Upper lobe of right lung (tissue), 1 donor: ENCODE data around the gene GOLGA3. TPM values are rescaled to one million over a fixed set of nuclear protein-coding genes. Genes with fewer than 3 reads are reported as not detected.

Source experiments
- ATAC-seq: fragments of 200-7000 bp; cut with Tn5 transposase; one replicate; pipeline ENCODE4 v1.9.1; 2020; ENCODE audit warnings: mild to moderate bottlenecking, moderate library complexity
- DNase-seq: peaks from one replicate; pipeline ENCODE4 v3.0.0-alpha.2; 2020
- H3K27ac ChIP-seq: fragments of 200-600 bp; one replicate; pipeline ENCODE4 v1.8.0; 2022
- H3K27me3 ChIP-seq: fragments of 200-600 bp; one replicate; pipeline ENCODE4 v1.8.0; 2022; ENCODE audit warnings: mild to moderate bottlenecking
- H3K36me3 ChIP-seq: fragments of 200-600 bp; one replicate; pipeline ENCODE4 v1.8.0; 2022
- H3K4me1 ChIP-seq: fragments of 200-600 bp; one replicate; pipeline ENCODE4 v1.8.0; 2022
- H3K4me3 ChIP-seq: fragments of 200-600 bp; one replicate; pipeline ENCODE4 v1.8.0; 2022; ENCODE audit warnings: mild to moderate bottlenecking
- H3K9me3 ChIP-seq: fragments of 200-600 bp; one replicate; pipeline ENCODE4 v1.8.0; 2022
- intact Hi-C: fragments of 100-400 bp; cut with DNase I; formaldehyde crosslinking; loops from one replicate; pipeline ENCODE4 v1.11.0; 2022
- total RNA-seq: library from RNA; stranded (reverse); fragmentation: NEBNext Ultra II Directional; extraction: Animal tissue kit (Norgen Biotek cat#: 25700); gene quantifications from one replicate; pipeline ENCODE4 v1.2.1, GENCODE V29; 2021
- TF ChIP-seq, protein P1 (sequence below): fragments of 200-600 bp; IDR thresholded peaks from one replicate; pipeline ENCODE4 v1.8.0; 2022; ENCODE audit warnings: antibody characterized with exemption
- donor health status: DM: no; HTN: yes; CAD: no; lungs with severe emphysema.

The GOLGA3 gene
- total RNA-seq, 1 donor from 2014 or later, result 65.3 TPM

DNA sequence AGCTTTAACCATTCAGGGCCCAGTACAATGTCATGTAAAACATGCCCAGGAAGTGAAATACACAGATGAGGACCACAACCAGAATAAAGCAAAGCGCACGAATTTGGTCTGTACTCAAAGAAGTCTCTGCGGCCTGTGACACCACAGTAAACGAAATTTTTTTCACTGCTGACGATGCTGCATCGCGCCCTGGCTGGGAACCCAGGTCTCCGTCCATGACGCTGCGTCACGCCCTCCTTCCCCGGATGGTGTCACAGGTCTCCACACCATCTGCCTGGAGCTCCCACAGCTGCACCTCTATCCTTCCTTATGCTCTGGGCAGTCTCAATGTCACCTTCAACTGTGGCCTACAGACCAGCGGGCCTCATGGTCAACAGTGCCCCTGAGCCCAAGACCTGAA, 84.8 kb downstream of the GOLGA3 start:
- ATAC-seq (no peak), DNase-seq (no peak)
- TF ChIP-seq, protein P1, sequence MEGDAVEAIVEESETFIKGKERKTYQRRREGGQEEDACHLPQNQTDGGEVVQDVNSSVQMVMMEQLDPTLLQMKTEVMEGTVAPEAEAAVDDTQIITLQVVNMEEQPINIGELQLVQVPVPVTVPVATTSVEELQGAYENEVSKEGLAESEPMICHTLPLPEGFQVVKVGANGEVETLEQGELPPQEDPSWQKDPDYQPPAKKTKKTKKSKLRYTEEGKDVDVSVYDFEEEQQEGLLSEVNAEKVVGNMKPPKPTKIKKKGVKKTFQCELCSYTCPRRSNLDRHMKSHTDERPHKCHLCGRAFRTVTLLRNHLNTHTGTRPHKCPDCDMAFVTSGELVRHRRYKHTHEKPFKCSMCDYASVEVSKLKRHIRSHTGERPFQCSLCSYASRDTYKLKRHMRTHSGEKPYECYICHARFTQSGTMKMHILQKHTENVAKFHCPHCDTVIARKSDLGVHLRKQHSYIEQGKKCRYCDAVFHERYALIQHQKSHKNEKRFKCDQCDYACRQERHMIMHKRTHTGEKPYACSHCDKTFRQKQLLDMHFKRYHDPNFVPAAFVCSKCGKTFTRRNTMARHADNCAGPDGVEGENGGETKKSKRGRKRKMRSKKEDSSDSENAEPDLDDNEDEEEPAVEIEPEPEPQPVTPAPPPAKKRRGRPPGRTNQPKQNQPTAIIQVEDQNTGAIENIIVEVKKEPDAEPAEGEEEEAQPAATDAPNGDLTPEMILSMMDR, result no peak
- Histone ChIP-seq H3K4me1 (no peaks in the 10 kb centered on the region), H3K27me3 (no peaks in the 10 kb centered on the region), H3K4me3 (no peak overlapping the region), H3K36me3 (peaks cover 99% of the 10 kb centered on the region), H3K9me3 (no peaks in the 10 kb centered on the region), H3K27ac (no peak overlapping the region)
- intact Hi-C loops, result no loop called here

DNA sequence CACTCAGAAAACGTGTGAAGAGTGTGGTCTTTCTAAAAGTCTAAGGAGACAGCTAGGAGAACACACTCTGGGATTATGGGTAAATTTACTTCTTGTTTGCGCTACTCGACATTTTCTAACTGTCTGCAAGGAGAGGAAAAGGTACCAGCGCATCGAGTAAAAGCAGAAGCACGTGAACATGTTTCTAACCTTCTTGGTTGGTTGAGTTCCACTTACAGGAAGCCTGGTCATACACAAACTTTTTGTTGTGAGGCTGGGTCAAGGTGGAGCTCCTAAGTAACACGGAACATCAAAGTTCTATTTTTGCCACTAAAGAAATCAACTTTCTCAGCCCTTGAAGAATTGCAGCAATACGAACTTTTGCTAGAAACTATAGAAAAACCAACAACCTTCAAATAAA, 87.0 kb downstream of the GOLGA3 start:
- TF ChIP-seq, protein P1, result no peak

DNA sequence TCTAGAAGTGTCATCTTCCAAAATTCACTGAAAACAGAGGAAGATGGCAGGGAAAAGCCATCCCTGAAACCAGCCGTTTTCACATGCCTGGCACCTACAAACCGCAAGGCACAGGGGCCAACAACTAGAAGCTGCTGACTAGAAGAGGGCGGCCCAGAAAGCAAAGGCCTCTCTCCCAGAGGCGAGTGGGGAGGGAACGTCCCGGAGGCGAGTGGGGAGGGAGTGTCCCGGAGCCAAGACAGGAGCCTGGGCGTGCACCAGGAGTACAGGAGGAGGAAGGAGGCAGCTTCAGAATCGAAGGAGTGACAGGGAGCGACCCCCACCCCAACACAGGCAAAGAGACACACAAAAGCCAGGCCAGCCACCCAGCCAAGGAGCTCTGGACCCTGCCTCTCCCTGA, 88.0 kb downstream of the GOLGA3 start:
- Histone ChIP-seq H3K36me3 (peaks cover 99% of the 10 kb centered on the region), H3K27ac (no peak overlapping the region), H3K9me3 (no peaks in the 10 kb centered on the region), H3K27me3 (no peaks in the 10 kb centered on the region), H3K4me1 (no peaks in the 10 kb centered on the region), H3K4me3 (no peak overlapping the region)
- DNase-seq (no peak), ATAC-seq (no peak)
- TF ChIP-seq, protein P1, result no peak
- intact Hi-C loops, result no loop called here

More for the DNA sequence above, 87.0 kb downstream of the GOLGA3 start:
- DNase-seq (no peak), ATAC-seq (no peak)
- Histone ChIP-seq H3K4me1 (no peaks in the 10 kb centered on the region), H3K27ac (no peak overlapping the region), H3K9me3 (no peaks in the 10 kb centered on the region), H3K36me3 (peaks cover 99% of the 10 kb centered on the region), H3K4me3 (no peak overlapping the region), H3K27me3 (no peaks in the 10 kb centered on the region)
- intact Hi-C loops, result no loop called here

DNA sequence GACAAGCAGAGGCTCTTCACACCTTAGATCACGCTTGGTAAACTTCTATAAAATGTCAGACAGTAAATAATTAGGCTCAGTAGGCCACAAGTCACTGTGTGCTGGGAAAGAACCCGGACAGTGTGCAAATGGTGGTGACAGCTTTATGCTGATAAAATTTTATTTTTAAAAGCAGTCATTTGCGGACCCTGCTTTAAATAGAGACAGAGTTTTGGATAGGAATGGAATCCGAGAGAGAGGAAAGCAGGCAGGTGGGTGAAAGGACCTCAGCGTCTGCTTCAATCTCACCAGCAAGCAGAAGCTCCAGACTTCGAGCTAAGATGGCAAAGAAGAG, 88.4 kb downstream of the GOLGA3 start:
- no peak for ATAC-seq
- no peaks in the 10 kb centered on the region for H3K27me3 ChIP-seq
- H3K4me1 ChIP-seq, result no peaks in the 10 kb centered on the region
- H3K9me3 ChIP-seq, result no peaks in the 10 kb centered on the region
- H3K36me3 ChIP-seq, result peaks cover 99% of the 10 kb centered on the region
- TF ChIP-seq, protein P1, result no peak
- DNase-seq, result no peak
- H3K27ac ChIP-seq, result no peak overlapping the region
- no peak overlapping the region for H3K4me3 ChIP-seq
- intact Hi-C loops, result no loop called here

DNA sequence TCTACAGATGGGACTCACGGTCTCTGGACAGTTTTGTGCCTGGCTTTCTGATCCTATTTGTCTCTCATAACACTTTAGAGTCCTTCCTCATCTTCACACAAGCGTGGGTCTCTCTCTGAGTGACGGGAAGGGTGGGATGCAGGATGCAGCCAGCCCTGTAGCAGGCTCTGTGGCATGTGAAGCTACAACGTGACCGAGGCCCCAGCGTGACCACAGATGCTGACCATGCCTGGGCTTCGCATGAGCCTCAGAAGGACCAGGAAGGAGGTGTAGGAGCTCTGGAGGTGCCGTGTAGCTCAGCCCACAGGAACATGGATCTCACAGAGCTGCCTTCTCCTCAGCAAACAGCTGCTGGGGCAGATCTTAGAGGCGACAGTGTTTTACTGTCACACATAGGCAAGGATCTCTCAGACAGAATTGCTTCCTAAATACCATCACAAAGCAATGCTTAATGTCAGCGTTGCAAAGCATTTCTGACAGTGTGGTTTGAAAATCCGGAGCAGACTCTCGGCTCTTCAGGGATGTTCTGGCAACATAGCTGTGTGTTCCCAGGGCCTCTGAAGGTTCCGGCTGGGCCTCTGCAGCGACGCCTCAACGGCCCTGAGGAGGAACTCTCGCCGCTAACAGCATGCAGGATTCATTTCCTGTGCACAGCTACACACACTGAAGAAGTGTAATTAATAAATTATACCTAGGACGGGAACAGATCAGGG, 88.9 kb downstream of the GOLGA3 start:
- intact Hi-C loops, result no loop called here
- H3K36me3 ChIP-seq, result peaks cover 99% of the 10 kb centered on the region
- TF ChIP-seq, protein P1, result no peak
- H3K4me1 ChIP-seq, result no peaks in the 10 kb centered on the region
- no peak overlapping the region for H3K4me3 ChIP-seq
- no peak overlapping the region for H3K27ac ChIP-seq
- no peaks in the 10 kb centered on the region for H3K9me3 ChIP-seq
- H3K27me3 ChIP-seq, result no peaks in the 10 kb centered on the region
- ATAC-seq, result no peak
- no peak for DNase-seq

DNA sequence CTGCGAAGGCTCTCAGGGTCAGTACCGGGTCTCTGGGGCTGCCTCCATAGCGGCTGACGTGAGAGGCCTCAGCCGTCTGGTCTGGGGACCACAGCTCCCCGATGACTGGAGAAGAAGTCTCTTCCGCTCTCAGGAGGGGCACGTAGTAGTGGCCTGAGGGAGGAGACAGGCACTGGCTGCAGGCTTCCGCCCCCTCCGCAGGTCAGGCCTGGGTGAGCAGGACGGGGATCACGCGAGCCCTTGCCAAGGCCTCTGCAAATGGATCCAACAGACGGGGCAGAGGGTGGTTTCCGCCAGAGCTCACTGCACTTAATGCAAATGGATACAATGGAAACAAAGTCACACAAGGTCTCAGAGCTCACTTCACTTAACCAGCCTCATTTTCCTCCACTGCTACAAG, 91.8 kb downstream of the GOLGA3 start:
- TF ChIP-seq, protein P1, result no peak
- no peaks in the 10 kb centered on the region for H3K9me3 ChIP-seq
- H3K36me3 ChIP-seq, result peaks cover 88% of the 10 kb centered on the region

More for the DNA sequence above, 91.8 kb downstream of the GOLGA3 start:
- DNase-seq, result no peak
- ATAC-seq, result no peak
- no peaks in the 10 kb centered on the region for H3K27me3 ChIP-seq
- no peaks in the 10 kb centered on the region for H3K4me1 ChIP-seq
- H3K4me3 ChIP-seq, result no peak overlapping the region
- intact Hi-C loops, result no loop called here
- no peak overlapping the region for H3K27ac ChIP-seq
